Subcutaneous adipose tissue (tissue), 4 donors: Measurements from ENCODE around the gene LIPC. TPM values are rescaled to one million over a fixed set of nuclear protein-coding genes. Genes with fewer than 3 reads are reported as not detected.

ENCODE experiments used
- CTCF ChIP-seq: fragments of 450-650 bp; IDR thresholded peaks from one replicate; pipeline ENCODE4 v1.5.1; 2016; ENCODE audit warnings: low read depth, mild to moderate bottlenecking, control low read depth, antibody characterized with exemption, moderate library complexity
- total RNA-seq, 4 donors: library from RNA; depleted of rRNA; stranded (reverse); fragments of >200 nt; gene quantifications; one replicate each; pipeline ENCODE4 v1.1.0, GENCODE V29; 2016

Gene LIPC
- total RNA-seq, 4 donors from 2014 or later = 0.44 to 0.51 TPM; not detected in 2

GRCh38 chr15:58575045-58575786 is 143.4 kb downstream of the LIPC start:
- TF ChIP-seq CTCF = no peak

GRCh38 chr15:58576657-58577056 is 144.9 kb downstream of the LIPC start:
- TF ChIP-seq CTCF = no peak

GRCh38 chr15:58582160-58582559 is 150.4 kb downstream of the LIPC start:
- no peak for TF ChIP-seq CTCF

- no peak for TF ChIP-seq CTCF
These were observed 151.5 kb downstream of the LIPC start for GRCh38 chr15:58583171-58583908.

- no peak for TF ChIP-seq CTCF
These were observed 153.1 kb downstream of the LIPC start for GRCh38 chr15:58584789-58585461.

- no peak for TF ChIP-seq CTCF
These were observed 154.1 kb downstream of the LIPC start for GRCh38 chr15:58585693-58586443.
